NCI-H510A treated with DMSO at 0.1 percent for 48 hours (cell line): ENCODE results near the gene SORT1.
"Not testable (repeated sequence)": the region's sequence is repeated elsewhere in the genome, so short reads cannot be mapped to it uniquely, and the experiment has no call there.

ENCODE experiments used
- DNase-seq: peaks from one replicate; lab custom pipeline; 2025; lab: John Stamatoyannopoulos, UW

SORT1 gene

DNA sequence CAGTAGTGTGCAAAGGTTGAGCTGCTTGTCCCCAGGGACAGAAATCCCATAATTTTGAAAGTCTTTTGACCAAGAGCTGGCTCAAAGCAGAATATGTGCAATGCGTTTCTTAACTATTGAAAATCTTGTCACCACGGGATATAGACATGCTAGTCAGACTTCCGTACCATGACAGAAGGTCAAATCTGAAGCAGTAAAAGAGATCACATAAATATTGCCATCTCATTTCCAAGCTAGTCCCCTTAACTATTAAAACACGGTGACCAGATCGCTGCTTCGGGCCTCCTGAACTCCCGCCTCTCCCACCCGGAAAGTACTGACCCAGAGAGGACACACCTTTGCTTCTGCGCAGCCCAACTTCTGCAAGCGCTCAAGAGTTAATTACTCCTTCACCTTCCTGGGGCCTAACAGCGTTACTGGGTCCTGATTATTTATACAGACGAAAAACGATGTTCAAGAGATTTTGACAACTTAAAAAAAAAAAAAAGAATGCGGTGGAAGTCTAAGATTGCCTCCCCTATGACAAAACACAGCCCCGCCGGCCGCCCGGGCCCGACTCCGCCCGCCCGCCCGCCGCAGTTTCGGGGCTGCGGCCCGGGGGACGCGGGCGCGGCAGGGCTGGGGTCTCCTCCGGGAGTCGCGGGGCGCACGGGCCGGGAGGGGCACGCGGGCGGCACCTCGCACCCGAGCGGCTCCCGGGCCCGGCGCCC is 692 bp downstream of the SORT1 start:
- peak; percentile 13 for DNase-seq

DNA sequence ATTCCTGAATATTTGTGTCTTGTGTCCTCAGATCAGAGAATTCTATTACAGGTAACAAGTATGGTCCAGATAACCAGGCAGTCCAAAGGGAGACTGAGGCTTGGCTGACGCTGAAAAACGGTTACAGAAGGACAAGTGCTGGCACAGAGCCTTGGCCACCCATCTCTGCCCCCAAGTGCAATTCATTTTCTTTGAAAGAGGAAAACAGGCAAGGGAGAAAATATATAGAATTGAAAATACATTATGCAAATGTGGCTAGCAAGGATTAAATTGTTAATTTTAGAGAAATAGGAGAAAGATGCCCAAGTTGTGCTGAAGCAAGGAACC is 1.2 kb downstream of the SORT1 start:
- DNase-seq = no peak

DNA sequence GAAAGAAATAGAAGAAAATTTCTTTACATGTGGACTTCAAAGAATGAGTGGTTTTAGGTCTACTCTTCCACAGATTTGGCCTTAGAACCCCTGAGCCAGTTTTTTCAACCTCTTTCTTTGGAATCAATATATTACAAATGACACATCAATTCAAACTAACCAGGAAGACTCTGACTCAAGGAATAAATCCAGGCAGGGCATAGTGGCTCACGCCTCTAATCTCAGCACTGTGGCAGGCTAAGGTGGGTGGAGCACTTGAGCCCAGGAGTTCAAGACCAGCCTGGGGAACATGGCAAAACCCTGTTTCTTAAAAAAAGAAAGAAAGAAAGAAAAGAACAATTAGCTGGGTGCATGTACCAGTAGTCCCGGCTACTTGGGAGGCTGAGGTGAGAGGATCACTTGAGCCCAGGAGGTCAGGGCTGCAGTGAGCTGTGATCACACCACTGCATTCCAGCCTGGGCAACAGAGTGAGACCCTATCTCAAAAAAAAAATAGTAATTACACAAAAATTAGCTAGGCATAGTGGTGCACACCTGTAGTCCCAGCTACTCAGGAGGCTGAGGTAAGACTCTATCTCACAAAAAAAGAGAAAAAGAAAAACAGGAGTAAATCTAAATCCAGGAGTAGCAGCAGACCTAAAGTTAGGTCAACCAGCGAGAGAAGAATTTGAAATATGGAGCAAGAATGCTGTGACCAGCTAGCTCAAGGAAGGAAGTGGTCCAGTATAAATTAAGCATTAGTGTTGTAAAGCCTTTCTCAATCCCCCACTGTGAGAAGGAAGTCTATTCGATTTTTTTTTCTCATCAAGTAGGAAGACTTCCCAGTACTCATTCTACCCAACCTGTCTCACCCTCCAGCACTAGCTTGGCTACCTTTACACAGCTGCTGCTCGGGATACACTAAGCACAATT is 1.9 kb downstream of the SORT1 start:
- DNase-seq = no peak

DNA sequence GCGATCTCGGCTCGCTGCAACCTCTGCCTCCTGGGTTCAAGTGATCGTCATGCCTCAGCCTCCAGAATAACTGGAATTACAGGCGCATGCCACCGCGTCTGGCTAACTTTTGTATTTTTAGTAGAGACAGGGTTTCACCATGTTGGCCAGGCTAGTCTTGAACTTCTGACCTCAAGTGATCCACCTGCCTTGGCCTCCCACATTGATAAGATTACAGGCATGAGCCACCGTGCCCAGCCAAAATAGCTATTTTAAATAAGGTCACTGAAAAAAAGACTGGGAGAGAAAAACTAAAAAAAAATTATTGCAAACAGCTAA is 2.5 kb downstream of the SORT1 start:
- DNase-seq = not testable (repeated sequence)

GRCh38 chr1:109394591-109395281 is 3.0 kb downstream of the SORT1 start:
- no peak for DNase-seq

- DNase-seq = no peak
Observed at GRCh38 chr1:109393617-109394233, 4.0 kb downstream of the SORT1 start.

GRCh38 chr1:109392788-109393616 is 4.7 kb downstream of the SORT1 start:
- peak; percentile 50 for DNase-seq

DNA sequence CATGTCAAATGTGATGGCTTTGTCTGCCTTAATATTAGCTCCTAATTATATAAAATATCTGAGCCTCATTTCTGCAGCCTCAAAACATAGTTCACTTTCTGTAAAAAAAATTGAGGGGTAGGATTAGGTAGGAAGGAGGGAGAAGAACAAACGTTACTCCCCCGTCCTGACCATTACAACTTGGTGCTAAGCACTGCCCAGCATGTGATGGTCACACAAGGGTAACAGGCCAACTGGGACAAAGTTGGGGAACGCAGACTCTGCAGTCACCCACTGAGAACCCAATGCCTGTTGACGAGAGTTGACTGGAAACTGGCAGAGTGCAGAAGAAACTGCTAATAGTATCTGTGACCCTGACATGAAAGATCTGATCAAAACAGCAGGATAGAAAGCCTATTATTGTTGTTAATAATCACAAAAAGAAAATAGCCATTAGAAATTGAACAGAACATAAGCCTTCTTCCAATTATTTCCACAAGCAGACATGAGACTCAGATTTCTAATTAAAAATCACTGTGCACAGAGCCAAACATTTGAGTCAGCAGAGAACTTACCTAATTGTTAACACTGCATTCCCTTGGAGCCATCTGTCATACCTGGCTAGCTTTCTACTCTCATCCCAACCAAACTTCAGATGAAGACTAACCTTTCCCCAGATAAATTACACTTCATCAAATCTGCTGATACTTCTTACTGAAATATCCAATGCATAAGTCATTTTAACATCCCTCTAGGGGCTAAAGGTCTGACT is 5.5 kb downstream of the SORT1 start:
- DNase-seq = no peak

GRCh38 chr1:109391626-109392025 is 6.1 kb downstream of the SORT1 start:
- no peak for DNase-seq

DNA sequence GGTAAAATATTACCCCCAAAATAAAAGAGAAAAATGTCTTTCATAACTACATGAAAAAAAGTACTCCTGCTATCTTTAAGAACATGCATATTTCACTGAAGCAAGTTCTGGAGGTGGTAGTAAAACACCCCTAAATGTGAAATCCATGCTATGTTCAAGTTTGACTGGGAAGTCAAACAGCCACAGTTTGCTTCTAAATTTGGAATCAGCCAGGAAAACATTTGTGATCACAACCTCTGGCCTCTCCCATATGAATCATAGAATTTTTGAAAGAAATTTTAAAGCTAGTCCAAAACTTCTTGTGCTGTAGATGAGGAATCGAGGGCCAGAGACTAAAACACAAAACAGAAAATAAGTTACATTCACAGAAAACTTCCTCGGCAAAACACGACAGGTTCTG is 6.6 kb downstream of the SORT1 start:
- no peak for DNase-seq

GRCh38 chr1:109389638-109390341 is 7.9 kb downstream of the SORT1 start:
- no peak for DNase-seq

GRCh38 chr1:109388884-109389637 is 8.7 kb downstream of the SORT1 start:
- DNase-seq = no peak

- no peak for DNase-seq
Observed at GRCh38 chr1:109388208-109388711, 9.5 kb downstream of the SORT1 start.

- DNase-seq = no peak
Observed at GRCh38 chr1:109386054-109386717, 11.5 kb downstream of the SORT1 start.

DNA sequence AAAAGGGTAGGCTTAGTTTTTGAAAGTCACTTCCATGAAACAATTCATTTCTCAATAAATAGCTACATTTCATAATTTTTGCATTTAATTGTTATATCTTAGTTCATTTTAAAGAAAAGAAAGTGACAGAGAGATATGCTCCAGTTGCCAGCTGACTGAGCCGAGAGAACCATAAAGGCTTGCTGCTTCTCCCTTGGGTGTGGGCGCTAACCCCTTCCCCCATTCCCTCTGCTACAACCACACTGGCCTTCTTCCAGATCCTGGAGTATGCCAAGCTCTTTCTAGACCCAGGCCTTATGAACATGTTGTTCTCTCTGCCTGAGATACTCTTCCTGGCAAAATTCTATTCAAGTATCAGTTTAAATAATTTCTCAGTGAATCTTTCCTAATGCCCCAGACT is 12.3 kb downstream of the SORT1 start:
- no peak for DNase-seq

DNA sequence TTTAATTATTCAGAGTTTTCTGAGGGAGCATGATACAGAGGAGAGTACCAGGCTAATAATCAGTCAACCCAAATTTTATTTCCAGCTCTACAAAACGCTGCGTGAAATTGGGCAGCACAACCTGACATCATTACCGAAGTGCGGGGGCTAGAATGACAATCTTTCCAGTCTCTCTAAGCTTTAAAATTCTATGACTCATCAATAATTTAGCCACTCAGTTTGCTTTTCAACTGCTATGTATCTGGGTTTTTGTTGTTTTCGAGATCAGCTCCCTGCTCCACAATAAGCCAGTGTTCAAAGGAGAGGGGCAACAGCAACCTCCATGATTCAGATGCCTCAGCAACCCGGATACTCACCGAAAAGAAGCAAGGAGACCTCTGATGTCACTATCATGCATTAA is 13.9 kb downstream of the SORT1 start:
- no peak for DNase-seq

DNA sequence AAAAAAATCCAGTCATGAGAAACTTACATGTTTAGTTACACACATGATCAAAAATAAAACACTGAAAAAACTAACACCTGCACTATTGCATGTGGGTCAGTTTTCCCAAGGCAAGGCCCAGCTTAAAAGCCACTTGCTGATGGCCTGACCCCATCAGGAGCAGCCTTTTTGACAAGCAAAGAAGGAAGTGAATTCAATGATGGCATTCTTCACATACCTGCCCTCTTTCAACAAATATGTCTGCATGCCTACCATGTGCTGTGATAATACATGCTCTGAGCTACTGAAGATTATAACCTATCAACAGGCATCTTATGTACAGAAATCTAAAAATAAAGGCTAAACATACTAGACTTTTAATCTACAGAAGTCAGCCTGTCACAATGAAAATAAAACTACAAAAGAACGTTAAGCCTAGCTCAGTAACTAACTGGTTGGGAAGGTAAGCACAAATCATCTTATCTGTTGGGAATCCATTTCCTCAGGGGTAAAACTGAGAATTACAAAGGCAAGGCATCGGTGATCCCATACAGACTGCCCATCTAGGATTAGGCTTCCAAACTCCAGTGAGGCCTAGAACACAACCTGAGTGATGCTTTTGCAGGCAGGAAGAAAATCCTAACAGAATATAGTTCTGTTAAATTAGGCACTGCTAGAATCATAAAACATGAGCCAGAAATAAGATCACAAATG is 14.5 kb downstream of the SORT1 start:
- no peak for DNase-seq

DNA sequence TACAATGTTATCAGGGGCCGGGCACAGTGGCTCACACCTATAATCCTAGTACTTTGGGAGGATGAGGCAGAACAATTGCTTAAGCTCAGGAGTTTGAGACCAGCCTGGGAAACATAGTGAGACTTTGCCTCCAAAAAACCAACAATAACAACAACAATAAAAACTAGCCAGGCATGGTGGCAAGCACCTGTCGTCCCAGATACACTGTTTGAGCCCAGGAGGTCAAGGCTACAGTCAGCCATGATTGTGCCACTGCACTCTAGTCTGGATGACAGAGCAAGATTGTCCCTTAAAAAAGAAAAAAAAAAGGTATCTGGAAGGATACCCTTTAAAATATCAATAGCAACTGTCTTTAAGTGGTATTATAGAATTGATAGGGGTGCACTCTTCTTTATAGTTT is 16.1 kb downstream of the SORT1 start:
- no peak for DNase-seq
